Activated T-helper 1 cell treated with anti-CD3 and anti-CD28 coated beads, Interleukin-12 subunit alpha, Interleukin-12 subunit beta, Interleukin-2, Interleukin-4 antibody, amounts not matched to agents 30 ng/mL and 10 ng/mL and 1 ng/mL, durations not matched to agents 14 hours and 24 hours and 36 hours (primary cell): ENCODE data around the gene TBC1D2B. TPM values are rescaled to one million over a fixed set of nuclear protein-coding genes. Genes with fewer than 3 reads are reported as not detected.
"Not testable (repeated sequence)": the region's sequence is repeated elsewhere in the genome, so short reads cannot be mapped to it uniquely, and the experiment has no call there.

Source experiments
- DNase-seq: peaks from one replicate; pipeline ENCODE4 v3.0.0; 2021; ENCODE audit warnings: low spot score
- H3K27ac Mint-ChIP-seq: one replicate; pipeline ENCODE4 v1.8.0; 2021; ENCODE audit warnings: mild to moderate bottlenecking, mixed read lengths
- H3K27me3 Mint-ChIP-seq: one replicate; pipeline ENCODE4 v1.8.0; 2022; ENCODE audit warnings: mild to moderate bottlenecking, moderate library complexity, mixed read lengths; ENCODE audit not compliant: insufficient read depth
- H3K36me3 Mint-ChIP-seq: one replicate; pipeline ENCODE4 v1.8.0; 2021; ENCODE audit warnings: low read depth, mixed read lengths
- H3K4me1 Mint-ChIP-seq: one replicate; pipeline ENCODE4 v1.8.0; 2021; ENCODE audit warnings: low read depth, mixed read lengths
- H3K4me3 Mint-ChIP-seq: one replicate; pipeline ENCODE4 v1.8.0; 2021; ENCODE audit warnings: mild to moderate bottlenecking, moderate library complexity, mixed read lengths
- H3K9me3 Mint-ChIP-seq: one replicate; pipeline ENCODE4 v1.8.0; 2021; ENCODE audit warnings: mixed read lengths
- intact Hi-C: fragments of 100-400 bp; cut with micrococcal nuclease; formaldehyde crosslinking; loops from one replicate; pipeline ENCODE4 v1.15.1; 2024
- total RNA-seq: library from RNA; stranded (reverse); gene quantifications from 2 replicates; pipeline ENCODE4 v1.2.3, GENCODE V29; 2022

Gene TBC1D2B
- total RNA-seq, 1 donor from 2014 or later = 60.8 TPM

- no peak overlapping the region for H3K4me3 Mint-ChIP-seq
- H3K9me3 Mint-ChIP-seq = no peaks in the 10 kb centered on the region
- no peak overlapping the region for H3K27ac Mint-ChIP-seq
- no peak for DNase-seq
- peaks cover 16% of the 10 kb centered on the region for H3K4me1 Mint-ChIP-seq
- intact Hi-C loops = no loop called here
- no peaks in the 10 kb centered on the region for H3K27me3 Mint-ChIP-seq
- peaks cover 3% of the 10 kb centered on the region for H3K36me3 Mint-ChIP-seq
These were observed 90.4 kb downstream of the TBC1D2B start for GRCh38 chr15:77986891-77987764.

- H3K4me1 Mint-ChIP-seq = peaks cover 8% of the 10 kb centered on the region
- peaks cover under 1% of the 10 kb centered on the region for H3K27me3 Mint-ChIP-seq
- no peak for DNase-seq
- H3K27ac Mint-ChIP-seq = no peak overlapping the region
- intact Hi-C loops = no loop called here
- H3K36me3 Mint-ChIP-seq = no peaks in the 10 kb centered on the region
- H3K9me3 Mint-ChIP-seq = no peaks in the 10 kb centered on the region
- H3K4me3 Mint-ChIP-seq = no peak overlapping the region
These were observed 91.5 kb downstream of the TBC1D2B start for GRCh38 chr15:77985931-77986480.

- Mint-ChIP-seq H3K4me1 (peaks cover 1% of the 10 kb centered on the region), H3K9me3 (no peaks in the 10 kb centered on the region), H3K36me3 (no peaks in the 10 kb centered on the region), H3K4me3 (no peak overlapping the region), H3K27ac (no peak overlapping the region), H3K27me3 (peaks cover 2% of the 10 kb centered on the region)
- DNase-seq = no peak
- intact Hi-C loops = no loop called here
These were observed 92.2 kb downstream of the TBC1D2B start for GRCh38 chr15:77985031-77985930.

- H3K9me3 Mint-ChIP-seq = no peaks in the 10 kb centered on the region
- no peaks in the 10 kb centered on the region for H3K36me3 Mint-ChIP-seq
- no peaks in the 10 kb centered on the region for H3K4me1 Mint-ChIP-seq
- no peak overlapping the region for H3K4me3 Mint-ChIP-seq
- no peak for DNase-seq
- no peak overlapping the region for H3K27ac Mint-ChIP-seq
- H3K27me3 Mint-ChIP-seq = peaks cover 2% of the 10 kb centered on the region
- intact Hi-C loops = no loop called here
These were observed 93.1 kb downstream of the TBC1D2B start for GRCh38 chr15:77984446-77984861.

- no peaks in the 10 kb centered on the region for H3K36me3 Mint-ChIP-seq
- peaks cover 2% of the 10 kb centered on the region for H3K27me3 Mint-ChIP-seq
- no peak for DNase-seq
- no peaks in the 10 kb centered on the region for H3K4me1 Mint-ChIP-seq
- no peak overlapping the region for H3K4me3 Mint-ChIP-seq
- H3K27ac Mint-ChIP-seq = no peak overlapping the region
- intact Hi-C loops = no loop called here
- H3K9me3 Mint-ChIP-seq = no peaks in the 10 kb centered on the region
These were observed 93.6 kb downstream of the TBC1D2B start for GRCh38 chr15:77983708-77984445.

GRCh38 chr15:77983091-77983707 is 94.3 kb downstream of the TBC1D2B start:
- no peaks in the 10 kb centered on the region for H3K4me1 Mint-ChIP-seq
- intact Hi-C loops = no loop called here
- no peak for DNase-seq
- no peak overlapping the region for H3K27ac Mint-ChIP-seq
- H3K27me3 Mint-ChIP-seq = peaks cover 2% of the 10 kb centered on the region
- no peaks in the 10 kb centered on the region for H3K9me3 Mint-ChIP-seq
- H3K36me3 Mint-ChIP-seq = no peaks in the 10 kb centered on the region
- no peak overlapping the region for H3K4me3 Mint-ChIP-seq

GRCh38 chr15:77982127-77982490 is 95.4 kb downstream of the TBC1D2B start:
- DNase-seq = no peak
- intact Hi-C loops = no loop called here
- Mint-ChIP-seq H3K4me1 (no peaks in the 10 kb centered on the region), H3K36me3 (no peaks in the 10 kb centered on the region), H3K27me3 (peaks cover 2% of the 10 kb centered on the region), H3K4me3 (no peak overlapping the region), H3K27ac (no peak overlapping the region), H3K9me3 (no peaks in the 10 kb centered on the region)

GRCh38 chr15:77981281-77982126 is 96.0 kb downstream of the TBC1D2B start:
- no peak overlapping the region for H3K4me3 Mint-ChIP-seq
- DNase-seq = no peak
- H3K27me3 Mint-ChIP-seq = peaks cover 2% of the 10 kb centered on the region
- no peaks in the 10 kb centered on the region for H3K36me3 Mint-ChIP-seq
- intact Hi-C loops = no loop called here
- H3K27ac Mint-ChIP-seq = no peak overlapping the region
- H3K9me3 Mint-ChIP-seq = no peaks in the 10 kb centered on the region
- H3K4me1 Mint-ChIP-seq = no peaks in the 10 kb centered on the region

GRCh38 chr15:77980674-77981073 is 96.8 kb downstream of the TBC1D2B start:
- H3K4me3 Mint-ChIP-seq, H3K36me3 Mint-ChIP-seq, H3K27ac Mint-ChIP-seq, H3K9me3 Mint-ChIP-seq, intact Hi-C loops, DNase-seq, H3K4me1 Mint-ChIP-seq, H3K27me3 Mint-ChIP-seq: not testable (repeated sequence)

- H3K4me1 Mint-ChIP-seq = no peaks in the 10 kb centered on the region
These were observed 97.4 kb downstream of the TBC1D2B start for GRCh38 chr15:77980098-77980497.

GRCh38 chr15:77979157-77979556 is 98.4 kb downstream of the TBC1D2B start:
- H3K4me1 Mint-ChIP-seq, H3K4me3 Mint-ChIP-seq, DNase-seq, intact Hi-C loops, H3K27ac Mint-ChIP-seq, H3K27me3 Mint-ChIP-seq, H3K9me3 Mint-ChIP-seq, H3K36me3 Mint-ChIP-seq: not testable (repeated sequence)

More at GRCh38 chr15:77980098-77980497, 97.4 kb downstream of the TBC1D2B start:
- intact Hi-C loops = no loop called here
- no peak for DNase-seq
- H3K9me3 Mint-ChIP-seq = no peaks in the 10 kb centered on the region
- peaks cover 2% of the 10 kb centered on the region for H3K27me3 Mint-ChIP-seq
- no peak overlapping the region for H3K27ac Mint-ChIP-seq
- H3K4me3 Mint-ChIP-seq = no peak overlapping the region
- H3K36me3 Mint-ChIP-seq = no peaks in the 10 kb centered on the region
